Panc1 (cell line): Measurements from ENCODE around the gene BOK. TPM values are rescaled to one million over a fixed set of nuclear protein-coding genes. Genes with fewer than 3 reads are reported as not detected.

Experiments
- ATAC-seq: fragments of 200-7000 bp; cut with Tn5 transposase; 2 replicates; pipeline ENCODE4 v1.9.1; 2020; ENCODE audit warnings: mild to moderate bottlenecking, moderate library complexity
- BruUV-seq: library from RNA; stranded (reverse); fragments of 400-500 nt; replicated peaks from 2 replicates; lab custom pipeline; 2021; lab: Mats Ljungman, UMichigan
- CTCF ChIA-PET: fragments of 300-600 bp; sonication (Branson Sonifier 250); formaldehyde crosslinking; loops from one replicate; lab custom pipeline; 2022; ENCODE audit warnings: antibody characterized with exemption; lab: Charles Lee
- POLR2A ChIA-PET: fragments of 300-600 bp; sonication (Branson Sonifier 250); formaldehyde crosslinking; loops from one replicate; lab custom pipeline; 2022; ENCODE audit warnings: antibody characterized with exemption; lab: Charles Lee
- DNase-seq: peaks from one replicate; pipeline ENCODE4 v3.0.0-alpha.2; 2010; ENCODE audit warnings: low read depth, low spot score
- H3K27ac ChIP-seq: 2 replicates; pipeline ENCODE4 v1.5.1; 2011; ENCODE audit warnings: mild to moderate bottlenecking, low read length, inconsistent platforms
- H3K27me3 ChIP-seq: fragments of 200-500 bp; sonication (Bioruptor generic); 2 replicates; pipeline ENCODE4 v1.6.0; 2014; ENCODE audit warnings: low read length, inconsistent platforms; ENCODE audit not compliant: control insufficient read depth, insufficient read depth
- H3K36me3 ChIP-seq: fragments of 200-500 bp; sonication (Bioruptor generic); 2 replicates; pipeline ENCODE4 v1.5.1; 2014; ENCODE audit warnings: inconsistent platforms, mild to moderate bottlenecking, low read length, moderate library complexity; ENCODE audit not compliant: control insufficient read depth, insufficient read depth
- H3K4me1 ChIP-seq: 2 replicates; pipeline ENCODE4 v1.5.1; 2011; ENCODE audit warnings: inconsistent platforms, mild to moderate bottlenecking, low read length, moderate library complexity; ENCODE audit not compliant: control insufficient read depth, insufficient read depth
- H3K4me3 ChIP-seq, 2 experiments: 2 replicates each; pipeline ENCODE4 v1.5.1; 2011 to 2012; ENCODE audit warnings: low read depth in 2 of 2, low read length in 2 of 2, mild to moderate bottlenecking in 2 of 2, inconsistent platforms in 1 of 2, moderate library complexity in 1 of 2
- H3K9me3 ChIP-seq: fragments of 200-500 bp; sonication (Bioruptor generic); 2 replicates; pipeline ENCODE4 v1.5.1; 2014; ENCODE audit warnings: low read depth, mild to moderate bottlenecking, inconsistent platforms, low read length, moderate library complexity; ENCODE audit not compliant: control insufficient read depth, insufficient read depth
- CTCF ChIP-seq: fragments of 450-650 bp; IDR thresholded peaks from 2 replicates; pipeline ENCODE4 v1.5.1; 2017; ENCODE audit warnings: mild to moderate bottlenecking
- POLR2AphosphoS5 ChIP-seq: IDR thresholded peaks from 2 replicates; pipeline ENCODE4 v1.6.1; 2012; ENCODE audit warnings: mild to moderate bottlenecking, low read depth, low read length, moderate library complexity
- REST ChIP-seq, 2 experiments: IDR thresholded peaks; 2 replicates each; pipeline ENCODE4 v1.6.1; 2011 to 2012; ENCODE audit warnings: low read depth in 2 of 2, control low read depth in 1 of 2, low read length in 1 of 2, mild to moderate bottlenecking in 1 of 2, moderate library complexity in 1 of 2; ENCODE audit not compliant: insufficient read depth in 1 of 2
- SIN3A ChIP-seq: IDR thresholded peaks from 2 replicates; pipeline ENCODE4 v1.6.1; 2012; ENCODE audit warnings: low read depth, mild to moderate bottlenecking, low read length, moderate library complexity, borderline replicate concordance; ENCODE audit not compliant: insufficient read depth
- TCF7L2 ChIP-seq: IDR thresholded peaks from 2 replicates; pipeline ENCODE4 v1.6.1; 2011; ENCODE audit warnings: mild to moderate bottlenecking, low read depth, low read length, inconsistent platforms
- in situ Hi-C: cut with HindIII; loops from 2 replicates; pipeline ENCODE4 v1.10.0; 2016; ENCODE audit warnings: low sequenced_read_pairs, low pct_unique_long_range_greater_than_20kb
- intact Hi-C: fragments of 100-400 bp; cut with micrococcal nuclease; formaldehyde crosslinking; loops from one replicate; pipeline ENCODE4 v1.10.0; 2022; ENCODE audit not compliant: unreplicated experiment
- total RNA-seq: library from RNA; stranded (reverse); gene quantifications from one replicate; pipeline ENCODE4 v1.2.1, GENCODE V29; 2021; ENCODE audit not compliant: unreplicated experiment

The BOK gene
- total RNA-seq, 1 experiment from 2014 or later: 39.1 TPM

- ChIA-PET CTCF (no interaction called here), POLR2A (no interaction called here)
- BruUV-seq: no TSS peak
- Histone ChIP-seq H3K4me3 (no peak overlapping the region), H3K27ac (no peak overlapping the region), H3K9me3 (no peaks in the 10 kb centered on the region), H3K27me3 (no peaks in the 10 kb centered on the region), H3K36me3 (no peaks in the 10 kb centered on the region), H3K4me1 (peaks cover 4% of the 10 kb centered on the region; the same call in 1 of the 2 replicates)
- ATAC-seq: no peak
- in situ Hi-C loops: no loop called here
- intact Hi-C loops: no loop called here
- TF ChIP-seq SIN3A: no peak
- no peak for TF ChIP-seq TCF7L2
- no peak for TF ChIP-seq REST (IDR thresholded peaks at IDR 0.05; ENCODE audit: insufficient read depth in 1 of 2, low read depth in 2 of 2, low read length in 1 of 2)
- no peak for TF ChIP-seq POLR2AphosphoS5
- no peak for TF ChIP-seq CTCF
- no peak for DNase-seq
Observed at GRCh38 chr2:241538838-241539615, 19.5 kb upstream of the BOK start.

GRCh38 chr2:241539616-241540374, 18.8 kb upstream of the BOK start:
- H3K9me3 ChIP-seq: no peaks in the 10 kb centered on the region
- in situ Hi-C loops (no loop called here), intact Hi-C loops (no loop called here)
- ChIA-PET CTCF (no interaction called here), POLR2A (no interaction called here)
- BruUV-seq: no TSS peak
- no peaks in the 10 kb centered on the region for H3K36me3 ChIP-seq
- DNase-seq (no peak), ATAC-seq (no peak)
- no peak for TF ChIP-seq TCF7L2
- TF ChIP-seq REST (IDR thresholded peaks at IDR 0.05; ENCODE audit: insufficient read depth in 1 of 2, low read depth in 2 of 2, low read length in 1 of 2): no peak
- TF ChIP-seq POLR2AphosphoS5: no peak
- TF ChIP-seq CTCF: no peak
- no peak for TF ChIP-seq SIN3A
- peaks cover 4% of the 10 kb centered on the region; the same call in 1 of the 2 replicates for H3K4me1 ChIP-seq
- H3K4me3 ChIP-seq: no peak overlapping the region
- no peak overlapping the region for H3K27ac ChIP-seq
- H3K27me3 ChIP-seq: no peaks in the 10 kb centered on the region
